Activated B cell treated with CpG ODN at 0.5 μM for 24 hours (primary cell): ENCODE data around the gene PITPNM2. TPM values are rescaled to one million over a fixed set of nuclear protein-coding genes. Genes with fewer than 3 reads are reported as not detected.

Experiments used
- ATAC-seq: fragments of 200-7000 bp; cut with Tn5 transposase; one replicate; pipeline ENCODE4 v1.10.0; 2021; ENCODE audit warnings: low read depth, mild to moderate bottlenecking, moderate library complexity
- CTCF ChIA-PET: fragments of 350-600 bp; sonication (Branson Sonifier 250); formaldehyde crosslinking; loops from one replicate; lab custom pipeline; 2021; ENCODE audit warnings: antibody characterized with exemption; lab: Charles Lee
- POLR2A ChIA-PET: fragments of 350-600 bp; sonication (Branson Sonifier 250); formaldehyde crosslinking; loops from one replicate; lab custom pipeline; 2021; ENCODE audit warnings: antibody characterized with exemption; lab: Charles Lee
- DNase-seq: peaks from one replicate; pipeline ENCODE4 v3.0.0; 2022
- H3K27ac Mint-ChIP-seq: one replicate; pipeline ENCODE4 v1.8.0; 2020; ENCODE audit warnings: mixed read lengths
- H3K27me3 Mint-ChIP-seq: one replicate; pipeline ENCODE4 v1.8.0; 2021; ENCODE audit warnings: mixed read lengths
- H3K36me3 Mint-ChIP-seq: one replicate; pipeline ENCODE4 v1.8.0; 2021; ENCODE audit warnings: low read depth, mixed read lengths
- H3K4me1 Mint-ChIP-seq: one replicate; pipeline ENCODE4 v1.8.0; 2021; ENCODE audit warnings: mixed read lengths
- H3K4me3 Mint-ChIP-seq: one replicate; pipeline ENCODE4 v1.8.0; 2020; ENCODE audit warnings: mild to moderate bottlenecking, mixed read lengths
- H3K9me3 Mint-ChIP-seq: one replicate; pipeline ENCODE4 v1.8.0; 2020; ENCODE audit warnings: mixed read lengths
- intact Hi-C: fragments of 100-400 bp; cut with micrococcal nuclease; formaldehyde crosslinking; loops from one replicate; pipeline ENCODE4 v1.15.1; 2024
- total RNA-seq: library from RNA; stranded (reverse); gene quantifications from 2 replicates; pipeline ENCODE4 v1.2.3, GENCODE V29; 2022
- TF ChIP-seq, protein P1 (sequence below): fragments of 200-600 bp; IDR thresholded peaks from one replicate; pipeline ENCODE4 v1.8.0; 2022; ENCODE audit warnings: antibody characterized with exemption, mild to moderate bottlenecking

The PITPNM2 gene
- total RNA-seq, 1 donor from 2014 or later: 12.9 TPM

DNA sequence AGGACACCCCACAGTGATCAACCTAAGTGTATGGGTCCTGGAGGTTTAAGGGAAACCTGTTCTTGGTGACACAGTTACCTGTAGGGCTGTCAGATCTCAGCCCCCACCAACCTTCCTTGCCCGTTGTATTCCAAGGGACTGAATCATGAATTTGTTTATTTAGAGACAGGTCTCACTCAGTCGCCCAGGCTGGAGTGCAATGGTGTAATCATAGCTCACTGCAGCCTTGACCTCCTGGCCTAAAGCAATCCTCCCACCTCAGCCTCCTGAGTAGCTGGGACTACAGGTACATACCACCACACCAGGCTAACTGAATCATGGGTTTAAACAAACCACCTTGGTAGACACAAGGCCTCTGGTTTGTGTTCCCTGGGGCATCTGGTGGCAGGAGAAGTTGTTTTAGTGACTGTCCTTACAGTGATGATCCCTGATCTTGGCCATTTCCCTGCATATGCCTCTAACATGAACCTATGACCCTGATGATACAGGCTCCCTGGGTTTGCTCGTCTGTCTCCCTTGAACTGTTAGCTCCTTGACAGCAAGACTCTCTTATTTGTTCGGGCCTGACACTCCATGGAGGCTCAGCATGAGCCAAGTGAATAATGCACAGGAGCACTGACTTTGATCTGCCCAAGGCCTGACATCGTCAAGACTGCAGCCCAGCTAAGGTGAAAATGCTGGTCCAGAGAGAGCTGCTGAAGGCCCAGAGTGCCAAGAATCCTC is 47.9 kb downstream of the PITPNM2 start:
- DNase-seq (no peak), ATAC-seq (no peak)
- no peak overlapping the region for H3K4me3 Mint-ChIP-seq
- ChIA-PET CTCF (interaction anchor here (1.0 kb wide), 1 partner anchor 28 kb away, joined by 3 read pairs; no protein-coding TSS in a partner anchor), POLR2A (interaction anchor here (0.6 kb wide), 1 partner anchor 97 kb away, joined by 9 read pairs; no protein-coding TSS in a partner anchor)
- H3K9me3 Mint-ChIP-seq: no peaks in the 10 kb centered on the region
- TF ChIP-seq, protein P1, sequence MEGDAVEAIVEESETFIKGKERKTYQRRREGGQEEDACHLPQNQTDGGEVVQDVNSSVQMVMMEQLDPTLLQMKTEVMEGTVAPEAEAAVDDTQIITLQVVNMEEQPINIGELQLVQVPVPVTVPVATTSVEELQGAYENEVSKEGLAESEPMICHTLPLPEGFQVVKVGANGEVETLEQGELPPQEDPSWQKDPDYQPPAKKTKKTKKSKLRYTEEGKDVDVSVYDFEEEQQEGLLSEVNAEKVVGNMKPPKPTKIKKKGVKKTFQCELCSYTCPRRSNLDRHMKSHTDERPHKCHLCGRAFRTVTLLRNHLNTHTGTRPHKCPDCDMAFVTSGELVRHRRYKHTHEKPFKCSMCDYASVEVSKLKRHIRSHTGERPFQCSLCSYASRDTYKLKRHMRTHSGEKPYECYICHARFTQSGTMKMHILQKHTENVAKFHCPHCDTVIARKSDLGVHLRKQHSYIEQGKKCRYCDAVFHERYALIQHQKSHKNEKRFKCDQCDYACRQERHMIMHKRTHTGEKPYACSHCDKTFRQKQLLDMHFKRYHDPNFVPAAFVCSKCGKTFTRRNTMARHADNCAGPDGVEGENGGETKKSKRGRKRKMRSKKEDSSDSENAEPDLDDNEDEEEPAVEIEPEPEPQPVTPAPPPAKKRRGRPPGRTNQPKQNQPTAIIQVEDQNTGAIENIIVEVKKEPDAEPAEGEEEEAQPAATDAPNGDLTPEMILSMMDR: no peak
- no peaks in the 10 kb centered on the region for H3K27me3 Mint-ChIP-seq
- intact Hi-C loops: no loop called here
- H3K36me3 Mint-ChIP-seq: no peaks in the 10 kb centered on the region
- H3K27ac Mint-ChIP-seq: no peak overlapping the region
- H3K4me1 Mint-ChIP-seq: peaks cover 45% of the 10 kb centered on the region

DNA sequence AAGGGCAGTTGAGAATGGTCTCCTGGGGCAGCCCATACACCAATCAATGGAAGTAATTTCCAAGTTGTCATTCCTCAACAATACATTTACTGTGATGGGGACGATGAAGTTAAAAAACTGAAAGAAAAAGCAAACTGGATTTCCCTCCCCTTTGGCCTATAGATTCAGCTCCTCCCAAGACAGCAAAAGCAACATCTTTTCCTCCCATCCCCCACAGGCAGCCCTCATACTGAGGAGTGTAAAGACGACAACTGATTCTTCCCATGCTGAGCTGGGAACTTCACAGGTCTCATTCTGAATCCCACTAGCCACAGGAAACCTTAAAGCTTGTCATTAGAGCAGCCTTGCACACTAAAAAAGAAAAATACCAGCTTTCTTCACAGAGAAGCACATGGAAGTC is 48.5 kb downstream of the PITPNM2 start:
- intact Hi-C loops: no loop called here
- H3K27me3 Mint-ChIP-seq: no peaks in the 10 kb centered on the region
- no peak overlapping the region for H3K27ac Mint-ChIP-seq
- DNase-seq (no peak), ATAC-seq (no peak)
- no peak overlapping the region for H3K4me3 Mint-ChIP-seq
- CTCF ChIA-PET: no interaction called here
- H3K9me3 Mint-ChIP-seq: no peaks in the 10 kb centered on the region
- POLR2A ChIA-PET: interaction anchor here (0.6 kb wide), 1 partner anchor 97 kb away, joined by 9 read pairs; no protein-coding TSS in a partner anchor
- TF ChIP-seq, protein P1: no peak
- no peaks in the 10 kb centered on the region for H3K36me3 Mint-ChIP-seq
- peaks cover 41% of the 10 kb centered on the region for H3K4me1 Mint-ChIP-seq

DNA sequence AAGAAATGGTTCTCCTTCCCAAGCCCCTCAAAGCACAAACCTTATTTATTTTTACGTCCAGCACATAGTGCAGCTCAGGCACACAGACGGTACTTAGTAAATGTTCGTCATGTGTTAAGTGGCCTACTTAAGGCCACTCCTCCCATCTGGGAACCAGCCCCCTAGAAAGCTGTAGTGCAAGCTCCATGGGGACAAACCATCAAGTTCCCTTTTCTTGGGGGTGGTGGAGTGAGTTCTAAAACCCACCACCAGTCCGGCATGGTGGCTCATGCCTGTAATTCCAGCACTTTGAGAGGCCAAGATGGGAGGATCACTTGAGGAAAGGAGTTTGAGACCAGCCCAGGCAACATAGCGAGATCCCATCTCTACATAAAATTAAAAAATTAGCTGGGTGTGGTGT is 49.4 kb downstream of the PITPNM2 start:
- no peak for ATAC-seq
- CTCF ChIA-PET: no interaction called here
- Mint-ChIP-seq H3K4me3 (no peak overlapping the region), H3K36me3 (no peaks in the 10 kb centered on the region), H3K27me3 (no peaks in the 10 kb centered on the region), H3K27ac (no peak overlapping the region), H3K4me1 (peaks cover 33% of the 10 kb centered on the region), H3K9me3 (no peaks in the 10 kb centered on the region)
- intact Hi-C loops: no loop called here
- no peak for DNase-seq
- POLR2A ChIA-PET: no interaction called here
- TF ChIP-seq, protein P1: no peak

Other genes with a start within 250 kb of the PITPNM2 start
- 2.0 and 4.6 TPM in 2 replicates for gene ABCB9, start 184.6 kb downstream of the PITPNM2 start, total RNA-seq
- gene OGFOD2, start 175.8 kb downstream of the PITPNM2 start, total RNA-seq: 21.7 and 22.8 TPM in 2 replicates
- 163 and 178 TPM in 2 replicates for gene ARL6IP4, start 170.4 kb downstream of the PITPNM2 start, total RNA-seq
- gene MPHOSPH9, start 82.1 kb upstream of the PITPNM2 start, total RNA-seq: 37.3 and 47.2 TPM in 2 replicates
- 23.5 and 23.6 TPM in 2 replicates for gene MTRFR, start 82.3 kb upstream of the PITPNM2 start, total RNA-seq
- gene CDK2AP1, start 120.8 kb upstream of the PITPNM2 start, total RNA-seq: 9.1 and 11.9 TPM in 2 replicates
- gene SBNO1, start 213.8 kb upstream of the PITPNM2 start, total RNA-seq: 43.2 and 48.6 TPM in 2 replicates
- gene KMT5A, start 233.0 kb upstream of the PITPNM2 start, total RNA-seq: 29.4 and 36.0 TPM in 2 replicates